A673 (cell line): ENCODE data around the gene CPTP.

Experiments used
- EZH2 ChIP-seq: fragments of 200-600 bp; sonication (generic); IDR thresholded peaks from 2 replicates; pipeline ENCODE4 v1.6.1; 2017; ENCODE audit warnings: borderline replicate concordance, low read depth, mild to moderate bottlenecking, mixed read lengths, antibody characterized with exemption, low read length; ENCODE audit not compliant: poor library complexity, severe bottlenecking
- TF ChIP-seq, protein P1 (sequence below): fragments of 300-800, 200-600 bp; sonication (generic); conservative IDR thresholded peaks from 2 replicates; pipeline ENCODE4 v1.5.1; 2017; ENCODE audit warnings: low read depth, mild to moderate bottlenecking, antibody characterized with exemption, low read length, moderate library complexity, mixed read lengths

DNA sequence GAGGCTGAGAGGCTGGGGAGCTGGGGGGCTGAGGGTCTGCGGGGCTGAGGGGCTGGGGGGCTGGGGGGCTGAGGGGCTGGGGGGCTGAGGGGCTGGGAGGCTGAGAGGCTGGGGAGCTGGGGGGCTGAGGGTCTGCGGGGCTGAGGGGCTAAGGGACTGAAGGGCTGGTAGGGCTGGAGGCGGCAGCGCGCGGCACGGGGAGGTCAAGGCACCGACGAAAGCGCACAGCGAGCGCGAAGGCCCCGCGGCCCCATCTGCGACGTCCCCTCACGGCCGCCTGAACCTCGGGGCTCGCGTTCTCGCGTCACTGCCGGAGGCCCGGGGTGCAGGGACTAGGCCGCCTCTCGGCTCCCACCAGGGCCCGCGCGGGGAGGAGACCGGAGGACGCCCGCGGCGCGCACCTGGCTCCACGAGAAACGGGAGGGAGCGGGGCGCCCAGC is 498 bp upstream of the CPTP start:
- TF ChIP-seq, protein P1, sequence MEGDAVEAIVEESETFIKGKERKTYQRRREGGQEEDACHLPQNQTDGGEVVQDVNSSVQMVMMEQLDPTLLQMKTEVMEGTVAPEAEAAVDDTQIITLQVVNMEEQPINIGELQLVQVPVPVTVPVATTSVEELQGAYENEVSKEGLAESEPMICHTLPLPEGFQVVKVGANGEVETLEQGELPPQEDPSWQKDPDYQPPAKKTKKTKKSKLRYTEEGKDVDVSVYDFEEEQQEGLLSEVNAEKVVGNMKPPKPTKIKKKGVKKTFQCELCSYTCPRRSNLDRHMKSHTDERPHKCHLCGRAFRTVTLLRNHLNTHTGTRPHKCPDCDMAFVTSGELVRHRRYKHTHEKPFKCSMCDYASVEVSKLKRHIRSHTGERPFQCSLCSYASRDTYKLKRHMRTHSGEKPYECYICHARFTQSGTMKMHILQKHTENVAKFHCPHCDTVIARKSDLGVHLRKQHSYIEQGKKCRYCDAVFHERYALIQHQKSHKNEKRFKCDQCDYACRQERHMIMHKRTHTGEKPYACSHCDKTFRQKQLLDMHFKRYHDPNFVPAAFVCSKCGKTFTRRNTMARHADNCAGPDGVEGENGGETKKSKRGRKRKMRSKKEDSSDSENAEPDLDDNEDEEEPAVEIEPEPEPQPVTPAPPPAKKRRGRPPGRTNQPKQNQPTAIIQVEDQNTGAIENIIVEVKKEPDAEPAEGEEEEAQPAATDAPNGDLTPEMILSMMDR: no peak
- TF ChIP-seq EZH2: no peak
